ENCODE data around the gene PLCXD1.

Gene PLCXD1

GRCh38 chrX:351736-352135 is 70.6 kb downstream of the PLCXD1 start:
- no peaks in the 10 kb centered on the region for H3K9me3 Mint-ChIP-seq
- H3K27me3 Mint-ChIP-seq (ENCODE audit: low read depth, poor library complexity) = no peaks in the 10 kb centered on the region
- peaks cover 62% of the 10 kb centered on the region for H3K36me3 Mint-ChIP-seq (ENCODE audit: low read depth)
- no peak overlapping the region for H3K27ac Mint-ChIP-seq
- no peak for TF ChIP-seq CTCF (IDR thresholded peaks at IDR 0.05)
- H3K4me1 Mint-ChIP-seq = peaks cover 57% of the 10 kb centered on the region
- DNase-seq = no peak
- H3K4me3 Mint-ChIP-seq = no peak overlapping the region

- Mint-ChIP-seq H3K9me3 (peaks cover under 1% of the 10 kb centered on the region), H3K27ac (peak overlapping the region; percentile 98), H3K36me3 (ENCODE audit: low read depth) (peaks cover 63% of the 10 kb centered on the region), H3K4me1 (peaks cover 62% of the 10 kb centered on the region), H3K27me3 (ENCODE audit: low read depth, poor library complexity) (no peaks in the 10 kb centered on the region), H3K4me3 (no peak overlapping the region)
- no peak for TF ChIP-seq CTCF (IDR thresholded peaks at IDR 0.05)
- DNase-seq = no peak
Observed at GRCh38 chrX:352181-352580, 71.0 kb downstream of the PLCXD1 start.

DNA sequence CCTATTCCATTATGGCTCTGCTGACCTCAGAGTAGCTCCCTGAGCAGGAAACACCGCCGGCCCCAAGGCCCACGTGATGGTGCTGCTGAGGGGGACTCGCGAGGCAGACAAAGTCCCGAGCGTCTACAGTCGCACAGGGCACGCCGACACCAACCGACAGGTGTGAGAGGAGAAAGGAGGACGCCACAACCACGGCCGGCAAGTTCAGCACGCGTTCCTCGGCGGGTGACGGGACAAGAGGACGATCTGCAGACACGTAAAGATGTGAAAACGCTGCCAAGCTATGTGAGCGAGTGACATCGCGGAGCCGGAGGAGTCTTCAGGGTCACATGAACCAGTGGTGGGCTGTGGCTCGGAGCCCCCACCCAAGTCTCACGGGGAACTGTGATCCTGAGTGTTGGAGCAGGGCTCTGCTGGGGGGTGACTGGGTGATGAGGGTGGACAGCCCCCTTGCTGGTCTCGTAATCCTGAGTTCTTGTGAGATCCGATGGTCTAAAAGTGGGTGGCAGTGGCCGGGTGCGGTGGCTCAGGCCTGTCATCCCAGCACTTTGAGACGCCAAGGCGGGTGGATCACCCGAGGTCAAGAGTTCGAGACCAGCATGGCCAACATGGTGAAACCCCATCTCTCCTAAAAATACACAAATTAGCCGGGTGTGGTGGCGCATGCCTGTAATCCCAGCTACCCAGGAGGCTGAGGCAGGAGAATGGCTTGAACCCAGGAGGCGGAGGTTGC is 71.6 kb downstream of the PLCXD1 start:
- Mint-ChIP-seq H3K4me1 (peaks cover 67% of the 10 kb centered on the region), H3K36me3 (ENCODE audit: low read depth) (peaks cover 67% of the 10 kb centered on the region), H3K27ac (peak overlapping the region; percentile 98), H3K9me3 (peaks cover 6% of the 10 kb centered on the region), H3K27me3 (ENCODE audit: low read depth, poor library complexity) (no peaks in the 10 kb centered on the region), H3K4me3 (no peak overlapping the region)
- DNase-seq = no peak
- no peak for TF ChIP-seq CTCF (IDR thresholded peaks at IDR 0.05)

All from nephron progenitor cell (in vitro differentiated cells).